Nephron (organoid): Measurements from ENCODE around the gene FAM193A.

ENCODE experiments used
- H3K27ac Mint-ChIP-seq, 3 experiments: 2 replicates each; pipeline ENCODE4 v1.8.0; 2020; ENCODE audit warnings: mixed read lengths in 3 of 3, mild to moderate bottlenecking in 2 of 3, moderate library complexity in 1 of 3
- H3K27me3 Mint-ChIP-seq: 2 replicates; pipeline ENCODE4 v1.8.0; 2021; ENCODE audit warnings: low read depth, mild to moderate bottlenecking, moderate library complexity, mixed read lengths
- H3K36me3 Mint-ChIP-seq: 2 replicates; pipeline ENCODE4 v1.8.0; 2020; ENCODE audit warnings: low read depth, mixed read lengths
- H3K4me1 Mint-ChIP-seq: 2 replicates; pipeline ENCODE4 v1.8.0; 2020; ENCODE audit warnings: mixed read lengths
- H3K4me3 Mint-ChIP-seq, 3 experiments: 2 replicates each; pipeline ENCODE4 v1.8.0; 2020; ENCODE audit warnings: mild to moderate bottlenecking in 3 of 3, mixed read lengths in 3 of 3, moderate library complexity in 2 of 3
- H3K9me3 Mint-ChIP-seq: 2 replicates; pipeline ENCODE4 v1.8.0; 2020; ENCODE audit warnings: mixed read lengths
- CTCF ChIP-seq, 3 experiments: fragments of 200-600 bp; sonication (generic); IDR thresholded peaks; one replicate each; pipeline ENCODE4 v1.5.0; 2021; ENCODE audit warnings: antibody characterized with exemption in 3 of 3; ENCODE audit not compliant: unreplicated experiment in 3 of 3

Gene FAM193A

GRCh38 chr4:2696423-2696822 is 160.0 kb downstream of the FAM193A start:
- H3K27me3 Mint-ChIP-seq, result no peaks in the 10 kb centered on the region
- no peaks in the 10 kb centered on the region for H3K4me1 Mint-ChIP-seq
- H3K9me3 Mint-ChIP-seq, result no peaks in the 10 kb centered on the region
- TF ChIP-seq CTCF (IDR thresholded peaks at IDR 0.05; ENCODE audit: unreplicated experiment in 3 of 3), result no peak
- H3K36me3 Mint-ChIP-seq, result peaks cover 91% of the 10 kb centered on the region
- H3K27ac Mint-ChIP-seq, result no peak overlapping the region
- no peak overlapping the region for H3K4me3 Mint-ChIP-seq

- Mint-ChIP-seq H3K4me1 (no peaks in the 10 kb centered on the region), H3K27me3 (peaks cover 5% of the 10 kb centered on the region), H3K36me3 (peaks cover 92% of the 10 kb centered on the region), H3K27ac (no peak overlapping the region), H3K4me3 (no peak overlapping the region), H3K9me3 (no peaks in the 10 kb centered on the region)
- no peak for TF ChIP-seq CTCF (IDR thresholded peaks at IDR 0.05; ENCODE audit: unreplicated experiment in 3 of 3)
Observed at GRCh38 chr4:2697995-2698414, 161.6 kb downstream of the FAM193A start.

GRCh38 chr4:2698504-2698903 is 162.1 kb downstream of the FAM193A start:
- no peaks in the 10 kb centered on the region for H3K9me3 Mint-ChIP-seq
- H3K4me1 Mint-ChIP-seq, result no peaks in the 10 kb centered on the region
- H3K27me3 Mint-ChIP-seq, result peaks cover 5% of the 10 kb centered on the region
- H3K4me3 Mint-ChIP-seq, result no peak overlapping the region
- no peak for TF ChIP-seq CTCF (IDR thresholded peaks at IDR 0.05; ENCODE audit: unreplicated experiment in 3 of 3)
- H3K36me3 Mint-ChIP-seq, result peaks cover 92% of the 10 kb centered on the region
- no peak overlapping the region for H3K27ac Mint-ChIP-seq

- peaks cover 92% of the 10 kb centered on the region for H3K36me3 Mint-ChIP-seq
- no peak for TF ChIP-seq CTCF (IDR thresholded peaks at IDR 0.05; ENCODE audit: unreplicated experiment in 3 of 3)
- no peak overlapping the region for H3K4me3 Mint-ChIP-seq
- peaks cover 5% of the 10 kb centered on the region for H3K27me3 Mint-ChIP-seq
- H3K4me1 Mint-ChIP-seq, result no peaks in the 10 kb centered on the region
- H3K27ac Mint-ChIP-seq, result no peak overlapping the region
- no peaks in the 10 kb centered on the region for H3K9me3 Mint-ChIP-seq
Observed at GRCh38 chr4:2698951-2699505, 162.6 kb downstream of the FAM193A start.

GRCh38 chr4:2699534-2699933 is 163.1 kb downstream of the FAM193A start:
- Mint-ChIP-seq H3K4me1 (no peaks in the 10 kb centered on the region), H3K27me3 (peaks cover 5% of the 10 kb centered on the region), H3K9me3 (no peaks in the 10 kb centered on the region), H3K4me3 (no peak overlapping the region), H3K27ac (no peak overlapping the region), H3K36me3 (peaks cover 89% of the 10 kb centered on the region)
- no peak for TF ChIP-seq CTCF (IDR thresholded peaks at IDR 0.05; ENCODE audit: unreplicated experiment in 3 of 3)

GRCh38 chr4:2700031-2700430 is 163.6 kb downstream of the FAM193A start:
- peaks cover 89% of the 10 kb centered on the region for H3K36me3 Mint-ChIP-seq
- TF ChIP-seq CTCF (IDR thresholded peaks at IDR 0.05; ENCODE audit: unreplicated experiment in 3 of 3), result no peak
- no peaks in the 10 kb centered on the region for H3K4me1 Mint-ChIP-seq
- H3K4me3 Mint-ChIP-seq, result no peak overlapping the region
- H3K9me3 Mint-ChIP-seq, result no peaks in the 10 kb centered on the region
- peaks cover 5% of the 10 kb centered on the region for H3K27me3 Mint-ChIP-seq
- H3K27ac Mint-ChIP-seq, result no peak overlapping the region
